Mesothelial cell of epicardium (in vitro differentiated cells): Measurements from ENCODE around the gene LLPH. TPM values are rescaled to one million over a fixed set of nuclear protein-coding genes. Genes with fewer than 3 reads are reported as not detected.
A peak's percentile ranks its signal among the peaks of the same experiment; 100 is the strongest.

ENCODE experiments used
- DNase-seq, 2 experiments: peaks; one replicate each; pipeline ENCODE4 v3.0.0; 2021; ENCODE audit warnings: low spot score in 2 of 2; ENCODE audit not compliant: unreplicated experiment in 2 of 2
- H3K27ac Mint-ChIP-seq: 2 replicates; pipeline ENCODE4 v1.8.0; 2021; ENCODE audit warnings: mixed read lengths
- H3K27me3 Mint-ChIP-seq: 2 replicates; pipeline ENCODE4 v1.8.0; 2021; ENCODE audit warnings: low read depth, mixed read lengths
- H3K36me3 Mint-ChIP-seq: 2 replicates; pipeline ENCODE4 v1.8.0; 2021; ENCODE audit warnings: mixed read lengths
- H3K4me1 Mint-ChIP-seq: 2 replicates; pipeline ENCODE4 v1.8.0; 2021; ENCODE audit warnings: mixed read lengths
- H3K4me3 Mint-ChIP-seq: 2 replicates; pipeline ENCODE4 v1.8.0; 2021; ENCODE audit warnings: mild to moderate bottlenecking, moderate library complexity, mixed read lengths
- H3K9me3 Mint-ChIP-seq: 2 replicates; pipeline ENCODE4 v1.8.0; 2021; ENCODE audit warnings: mixed read lengths
- total RNA-seq: library from RNA; stranded (reverse); gene quantifications from 3 replicates; pipeline ENCODE4 v1.2.1, GENCODE V29; 2021
- TF ChIP-seq, protein P1 (sequence below): fragments of 200-600 bp; sonication (generic); IDR thresholded peaks from one replicate; pipeline ENCODE4 v1.5.0; 2021; ENCODE audit warnings: antibody characterized with exemption; ENCODE audit not compliant: unreplicated experiment

LLPH gene
- total RNA-seq, 1 donor from 2014 or later = 22.8 TPM

DNA sequence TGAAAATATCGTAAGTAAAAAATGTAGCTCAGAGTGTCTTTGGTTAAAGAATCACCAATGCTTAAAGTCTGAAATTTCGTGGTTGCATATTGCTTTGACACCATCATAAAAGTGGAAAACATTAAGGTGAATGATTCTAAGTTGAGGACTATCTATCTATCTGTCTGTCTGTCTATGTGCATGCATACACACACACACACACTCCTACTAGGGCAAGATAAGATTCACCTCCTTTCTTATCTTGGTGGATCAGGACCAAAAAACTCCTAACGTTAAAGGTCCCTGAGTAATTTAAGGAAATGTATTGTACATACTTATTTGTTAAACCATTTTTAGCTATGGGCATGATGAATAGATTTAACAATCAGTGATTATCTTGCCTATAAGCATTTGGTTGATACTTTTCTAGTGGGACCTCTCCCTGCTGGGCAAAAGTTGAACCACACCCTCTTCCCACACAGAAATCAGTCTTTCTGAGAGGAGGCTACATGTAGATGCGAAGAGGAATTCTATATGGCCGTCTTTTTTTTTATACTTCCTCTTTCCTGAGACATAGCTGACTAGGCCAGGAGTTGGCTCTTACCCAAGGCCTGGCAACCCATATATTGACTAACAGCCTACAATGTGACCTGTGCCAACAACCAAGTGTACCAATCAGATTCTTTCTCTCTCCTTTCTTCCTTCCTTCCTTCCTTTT is 19.3 kb upstream of the LLPH start:
- Mint-ChIP-seq H3K27me3 (no peaks in the 10 kb centered on the region), H3K36me3 (peaks cover 5% of the 10 kb centered on the region), H3K4me1 (peaks cover 2% of the 10 kb centered on the region), H3K27ac (no peak overlapping the region), H3K9me3 (no peaks in the 10 kb centered on the region), H3K4me3 (no peak overlapping the region)
- TF ChIP-seq, protein P1, sequence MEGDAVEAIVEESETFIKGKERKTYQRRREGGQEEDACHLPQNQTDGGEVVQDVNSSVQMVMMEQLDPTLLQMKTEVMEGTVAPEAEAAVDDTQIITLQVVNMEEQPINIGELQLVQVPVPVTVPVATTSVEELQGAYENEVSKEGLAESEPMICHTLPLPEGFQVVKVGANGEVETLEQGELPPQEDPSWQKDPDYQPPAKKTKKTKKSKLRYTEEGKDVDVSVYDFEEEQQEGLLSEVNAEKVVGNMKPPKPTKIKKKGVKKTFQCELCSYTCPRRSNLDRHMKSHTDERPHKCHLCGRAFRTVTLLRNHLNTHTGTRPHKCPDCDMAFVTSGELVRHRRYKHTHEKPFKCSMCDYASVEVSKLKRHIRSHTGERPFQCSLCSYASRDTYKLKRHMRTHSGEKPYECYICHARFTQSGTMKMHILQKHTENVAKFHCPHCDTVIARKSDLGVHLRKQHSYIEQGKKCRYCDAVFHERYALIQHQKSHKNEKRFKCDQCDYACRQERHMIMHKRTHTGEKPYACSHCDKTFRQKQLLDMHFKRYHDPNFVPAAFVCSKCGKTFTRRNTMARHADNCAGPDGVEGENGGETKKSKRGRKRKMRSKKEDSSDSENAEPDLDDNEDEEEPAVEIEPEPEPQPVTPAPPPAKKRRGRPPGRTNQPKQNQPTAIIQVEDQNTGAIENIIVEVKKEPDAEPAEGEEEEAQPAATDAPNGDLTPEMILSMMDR = peak; percentile 45
- DNase-seq = no peak

DNA sequence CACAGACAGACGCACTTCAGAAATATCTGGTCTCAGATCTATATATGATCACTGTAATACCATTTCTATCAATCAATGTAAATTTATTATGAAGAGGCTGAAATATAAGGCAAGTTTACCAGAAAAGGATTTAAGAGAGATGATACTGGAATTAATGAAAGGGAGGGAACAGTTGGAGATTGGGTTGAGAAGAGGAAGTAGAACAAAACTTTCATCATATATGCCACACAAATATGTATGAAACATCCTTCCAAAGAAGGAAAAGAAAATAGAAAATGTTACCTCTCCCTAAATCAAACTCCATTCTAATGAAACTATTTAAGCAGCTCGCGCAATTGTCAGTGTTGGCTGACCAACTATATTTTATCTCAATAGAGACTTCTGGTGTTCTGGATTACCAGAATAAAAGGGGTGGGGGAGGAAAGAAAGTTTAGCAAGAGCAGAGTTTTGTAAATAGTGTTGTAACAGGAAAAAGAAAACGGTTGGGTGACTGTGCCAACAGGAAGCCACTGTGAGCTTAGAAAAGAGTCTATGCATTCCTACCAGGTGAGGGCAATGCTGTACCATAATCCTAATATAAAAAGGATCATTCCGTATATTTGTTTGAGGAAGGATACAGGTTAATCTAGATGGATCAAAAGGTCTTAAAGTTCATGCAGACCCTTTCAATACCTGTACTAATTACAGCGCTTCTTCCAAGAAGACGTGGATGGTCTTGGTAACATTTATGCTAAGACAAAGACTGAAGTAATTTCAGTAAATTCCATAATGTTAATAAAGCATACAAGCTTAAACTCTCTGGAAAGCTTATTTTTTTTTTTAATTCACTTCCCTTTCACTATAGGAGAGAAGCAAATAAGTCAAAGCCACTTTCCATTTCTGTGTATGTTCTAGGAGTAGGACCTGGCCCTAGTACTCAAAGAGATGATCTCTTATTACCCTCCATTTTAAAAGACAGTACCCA is 14.5 kb upstream of the LLPH start:
- peaks cover 36% of the 10 kb centered on the region for H3K36me3 Mint-ChIP-seq
- TF ChIP-seq, protein P1 = no peak
- H3K4me3 Mint-ChIP-seq = no peak overlapping the region
- H3K4me1 Mint-ChIP-seq = peaks cover 5% of the 10 kb centered on the region
- H3K9me3 Mint-ChIP-seq = peaks cover 27% of the 10 kb centered on the region
- peak overlapping the region; percentile 78 for H3K27ac Mint-ChIP-seq
- no peaks in the 10 kb centered on the region for H3K27me3 Mint-ChIP-seq
- no peak for DNase-seq

DNA sequence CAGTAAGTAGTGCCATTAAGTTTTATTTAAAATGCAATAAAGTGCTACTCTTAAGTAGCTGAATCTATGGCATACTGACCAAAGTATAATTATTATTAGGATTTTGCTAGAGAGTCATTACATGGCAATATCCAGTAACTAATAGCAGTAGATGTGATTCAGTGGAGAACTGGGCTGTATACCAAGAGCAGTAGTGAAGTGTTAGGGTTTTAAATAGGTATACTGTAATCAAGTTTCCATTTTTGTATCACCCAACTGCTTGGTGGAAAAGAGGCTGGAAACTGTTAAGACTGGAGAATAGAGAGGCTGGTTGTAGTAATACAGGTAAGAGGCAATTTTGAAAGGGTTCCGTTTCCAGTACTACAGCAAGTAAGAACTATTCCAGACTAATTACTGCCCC is 13.3 kb upstream of the LLPH start:
- Mint-ChIP-seq H3K4me1 (peaks cover 5% of the 10 kb centered on the region), H3K27me3 (no peaks in the 10 kb centered on the region), H3K27ac (no peak overlapping the region), H3K9me3 (peaks cover 37% of the 10 kb centered on the region), H3K36me3 (peaks cover 45% of the 10 kb centered on the region), H3K4me3 (no peak overlapping the region)
- TF ChIP-seq, protein P1 = no peak
- DNase-seq = no peak

DNA sequence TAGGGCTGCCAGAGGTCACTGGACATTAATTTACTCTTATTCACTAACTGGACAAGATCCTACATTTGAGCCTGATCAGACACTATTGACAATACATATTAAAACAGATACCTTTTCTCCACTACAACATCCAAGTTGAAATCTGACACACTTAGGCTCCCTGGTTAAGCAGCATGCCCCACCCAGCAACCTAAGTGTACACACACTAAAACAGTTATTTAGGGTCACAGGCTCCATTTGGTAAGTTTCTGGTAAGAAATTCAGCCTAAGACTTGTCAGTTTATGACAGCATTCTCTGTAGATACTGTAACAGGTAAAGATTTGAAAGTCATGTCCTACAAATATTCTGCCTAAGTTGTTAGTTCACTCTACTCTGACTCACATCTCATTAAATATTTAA is 12.3 kb upstream of the LLPH start:
- Mint-ChIP-seq H3K36me3 (peaks cover 47% of the 10 kb centered on the region), H3K9me3 (peaks cover 38% of the 10 kb centered on the region), H3K4me3 (no peak overlapping the region), H3K27ac (no peak overlapping the region), H3K4me1 (peaks cover 5% of the 10 kb centered on the region), H3K27me3 (no peaks in the 10 kb centered on the region)
- no peak for DNase-seq
- TF ChIP-seq, protein P1 = no peak

DNA sequence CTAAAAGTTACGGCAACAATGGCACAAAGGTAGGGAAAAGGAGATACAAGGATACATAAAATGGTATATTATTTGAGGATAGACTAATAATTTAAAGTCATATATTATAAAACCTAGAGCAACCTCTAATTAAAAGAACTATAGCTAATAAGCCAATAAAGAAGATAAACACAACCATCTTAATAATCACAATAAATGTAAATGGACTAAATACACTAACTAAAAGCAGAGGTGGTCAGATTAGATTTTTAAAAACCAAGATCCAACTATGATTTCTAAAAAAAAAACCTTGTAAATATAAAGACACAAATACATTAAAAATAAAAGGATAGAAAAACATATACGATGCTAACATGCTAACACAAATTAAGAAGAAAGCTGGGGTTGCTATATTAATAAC is 10.7 kb upstream of the LLPH start:
- TF ChIP-seq, protein P1 = no peak
- Mint-ChIP-seq H3K4me1 (peaks cover 5% of the 10 kb centered on the region), H3K4me3 (no peak overlapping the region), H3K27me3 (no peaks in the 10 kb centered on the region), H3K27ac (no peak overlapping the region), H3K9me3 (peaks cover 43% of the 10 kb centered on the region), H3K36me3 (peaks cover 54% of the 10 kb centered on the region)
- no peak for DNase-seq
